ENCODE data around the gene ATP2B2. TPM values are rescaled to one million over a fixed set of nuclear protein-coding genes. Genes with fewer than 3 reads are reported as not detected.

Gene ATP2B2
- total and polyA plus RNA-seq, 9 of the 15 experiments (the other 6 are each of a cell fraction or from before 2014, with no cell fraction given), result 0.06 TPM; not detected in 8

DNA sequence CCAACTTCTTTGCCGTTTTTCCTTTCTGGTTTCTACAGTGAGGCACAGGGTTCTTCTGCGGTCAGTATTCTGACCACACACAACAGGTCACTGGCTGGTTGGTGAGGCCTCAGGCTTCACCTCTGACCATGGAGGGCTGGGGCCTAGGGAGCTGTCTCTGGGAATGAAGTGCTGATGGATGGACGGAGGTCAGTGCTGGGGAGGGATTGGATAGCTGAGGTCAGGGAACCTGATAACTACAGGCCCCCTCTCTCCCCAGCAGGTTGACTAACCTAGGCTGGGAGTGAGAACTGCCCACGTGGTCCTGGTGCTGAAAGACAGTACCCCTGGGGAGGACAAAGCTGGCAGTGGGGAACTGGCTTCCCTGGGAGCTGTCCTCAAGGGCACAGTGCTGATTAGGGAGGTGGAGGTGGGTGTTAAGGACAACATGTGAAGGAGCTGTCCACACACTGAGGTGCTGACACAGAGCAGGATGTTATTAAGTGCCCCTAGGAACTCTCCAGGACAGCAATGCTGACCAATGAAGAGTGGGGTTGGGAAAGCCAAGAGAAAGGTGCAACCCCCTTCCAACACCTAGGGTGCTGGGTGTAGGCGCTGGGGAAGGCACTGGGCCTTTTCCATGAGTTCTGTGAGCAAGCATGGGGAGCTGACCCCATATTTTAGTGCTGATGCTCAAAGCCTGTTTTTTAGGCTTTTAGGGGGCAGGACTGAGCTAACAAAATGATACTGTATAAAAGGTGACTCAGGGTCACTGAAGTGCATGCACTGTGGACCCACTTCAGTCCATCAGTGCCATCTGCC lies 45.2 kb downstream of the ATP2B2 start (continued):
- TF ChIP-seq EGR1 (conservative IDR thresholded peaks at IDR 0.05) (peak; percentile 69), HNRNPLL (IDR thresholded peaks at IDR 0.05; ENCODE audit: low read depth, low read length, poor library complexity, severe bottlenecking) (no peak), SMAD3 (CRISPR knock-in tag; conservative IDR thresholded peaks at IDR 0.05) (no peak), ZKSCAN3 (CRISPR knock-in tag; IDR thresholded peaks at IDR 0.05) (no peak), HMGN3 (IDR thresholded peaks at IDR 0.05; ENCODE audit: borderline replicate concordance, extremely low read depth, insufficient read length, low read depth, low read length) (no peak), MED1 (CRISPR knock-in tag; IDR thresholded peaks at IDR 0.05; ENCODE audit: borderline replicate concordance) (no peak), RHOXF2B (CRISPR knock-in tag; conservative IDR thresholded peaks at IDR 0.05) (no peak), SMAD4 (CRISPR knock-in tag; conservative IDR thresholded peaks at IDR 0.05) (peak; percentile 84), PRMT5 (CRISPR knock-in tag; IDR thresholded peaks at IDR 0.05) (peak; percentile 99), KAT2B (IDR thresholded peaks at IDR 0.05; ENCODE audit: low read depth, low read length) (no peak), ZNF57 (CRISPR knock-in tag; IDR thresholded peaks at IDR 0.05) (no peak), ZBTB8A (IDR thresholded peaks at IDR 0.05; ENCODE audit: partially characterized antibody) (no peak), MAFK (IDR thresholded peaks at IDR 0.05; ENCODE audit: low read length) (no peak), TEAD2 (tag; IDR thresholded peaks at IDR 0.05) (peak; percentile 49; the same call in 1 of the 2 replicates), PHF21A (IDR thresholded peaks at IDR 0.05; ENCODE audit: borderline replicate concordance, low read depth) (no peak), NR4A1 (CRISPR knock-in tag; IDR thresholded peaks at IDR 0.05) (no peak), NR4A1 (tag; IDR thresholded peaks at IDR 0.05) (peak; percentile 95), DDX20 (tag; IDR thresholded peaks at IDR 0.05; ENCODE audit: low read depth) (no peak), ZNF830 (CRISPR knock-in tag; IDR thresholded peaks at IDR 0.05) (no peak), TAF7 (tag; IDR thresholded peaks at IDR 0.05) (no peak), ZNF785 (CRISPR knock-in tag; IDR thresholded peaks at IDR 0.05) (no peak), ELF1 (tag; IDR thresholded peaks at IDR 0.05) (no peak), POLR2H (tag; IDR thresholded peaks at IDR 0.05; ENCODE audit: low read depth) (no peak), DNMT1 (IDR thresholded peaks at IDR 0.05) (no peak)
- TF ChIP-seq, protein P1, sequence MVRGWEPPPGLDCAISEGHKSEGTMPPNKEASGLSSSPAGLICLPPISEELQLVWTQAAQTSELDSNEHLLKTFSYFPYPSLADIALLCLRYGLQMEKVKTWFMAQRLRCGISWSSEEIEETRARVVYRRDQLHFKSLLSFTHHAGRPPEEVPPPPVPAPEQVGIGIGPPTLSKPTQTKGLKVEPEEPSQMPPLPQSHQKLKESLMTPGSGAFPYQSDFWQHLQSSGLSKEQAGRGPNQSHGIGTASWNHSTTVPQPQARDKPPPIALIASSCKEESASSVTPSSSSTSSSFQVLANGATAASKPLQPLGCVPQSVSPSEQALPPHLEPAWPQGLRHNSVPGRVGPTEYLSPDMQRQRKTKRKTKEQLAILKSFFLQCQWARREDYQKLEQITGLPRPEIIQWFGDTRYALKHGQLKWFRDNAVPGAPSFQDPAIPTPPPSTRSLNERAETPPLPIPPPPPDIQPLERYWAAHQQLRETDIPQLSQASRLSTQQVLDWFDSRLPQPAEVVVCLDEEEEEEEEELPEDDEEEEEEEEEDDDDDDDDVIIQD (CRISPR knock-in tag; IDR thresholded peaks at IDR 0.05), result 0 out of 2 replicates have a peak, but pooled peaks have one; percentile 39
- TF ChIP-seq, protein P2, sequence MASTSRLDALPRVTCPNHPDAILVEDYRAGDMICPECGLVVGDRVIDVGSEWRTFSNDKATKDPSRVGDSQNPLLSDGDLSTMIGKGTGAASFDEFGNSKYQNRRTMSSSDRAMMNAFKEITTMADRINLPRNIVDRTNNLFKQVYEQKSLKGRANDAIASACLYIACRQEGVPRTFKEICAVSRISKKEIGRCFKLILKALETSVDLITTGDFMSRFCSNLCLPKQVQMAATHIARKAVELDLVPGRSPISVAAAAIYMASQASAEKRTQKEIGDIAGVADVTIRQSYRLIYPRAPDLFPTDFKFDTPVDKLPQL (IDR thresholded peaks at IDR 0.05; ENCODE audit: extremely low read depth, insufficient read length), result no peak
- TF ChIP-seq, protein P3, sequence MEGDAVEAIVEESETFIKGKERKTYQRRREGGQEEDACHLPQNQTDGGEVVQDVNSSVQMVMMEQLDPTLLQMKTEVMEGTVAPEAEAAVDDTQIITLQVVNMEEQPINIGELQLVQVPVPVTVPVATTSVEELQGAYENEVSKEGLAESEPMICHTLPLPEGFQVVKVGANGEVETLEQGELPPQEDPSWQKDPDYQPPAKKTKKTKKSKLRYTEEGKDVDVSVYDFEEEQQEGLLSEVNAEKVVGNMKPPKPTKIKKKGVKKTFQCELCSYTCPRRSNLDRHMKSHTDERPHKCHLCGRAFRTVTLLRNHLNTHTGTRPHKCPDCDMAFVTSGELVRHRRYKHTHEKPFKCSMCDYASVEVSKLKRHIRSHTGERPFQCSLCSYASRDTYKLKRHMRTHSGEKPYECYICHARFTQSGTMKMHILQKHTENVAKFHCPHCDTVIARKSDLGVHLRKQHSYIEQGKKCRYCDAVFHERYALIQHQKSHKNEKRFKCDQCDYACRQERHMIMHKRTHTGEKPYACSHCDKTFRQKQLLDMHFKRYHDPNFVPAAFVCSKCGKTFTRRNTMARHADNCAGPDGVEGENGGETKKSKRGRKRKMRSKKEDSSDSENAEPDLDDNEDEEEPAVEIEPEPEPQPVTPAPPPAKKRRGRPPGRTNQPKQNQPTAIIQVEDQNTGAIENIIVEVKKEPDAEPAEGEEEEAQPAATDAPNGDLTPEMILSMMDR (IDR thresholded peaks at IDR 0.05 in 2 of 3, conservative IDR thresholded peaks at IDR 0.05 in 1 of 3; ENCODE audit: insufficient read depth in 2 of 3, low read depth in 1 of 3, low read length in 3 of 3), result no peak
